ENCODE results near the gene ATP5F1B.

- TF ChIP-seq CTCF (IDR thresholded peaks at IDR 0.05) (no peak), POLR2A (IDR thresholded peaks at IDR 0.05) (no peak)
These were observed 1.1 kb downstream of the ATP5F1B start for GRCh38 chr12:56644654-56645053.
